OCI-LY7 (cell line): Measurements from ENCODE around the gene ARTN. TPM values are rescaled to one million over a fixed set of nuclear protein-coding genes. Genes with fewer than 3 reads are reported as not detected.

Source experiments
- BruUV-seq: library from RNA; stranded (reverse); fragments of 400-500 nt; replicated peaks from 2 replicates; lab custom pipeline; 2021; lab: Mats Ljungman, UMichigan
- CTCF ChIA-PET: fragments of 300-600 bp; sonication (Branson Sonifier 250); formaldehyde crosslinking; loops from one replicate; lab custom pipeline; 2022; ENCODE audit warnings: antibody characterized with exemption; ENCODE audit not compliant: unreplicated experiment; lab: Charles Lee
- POLR2A ChIA-PET: fragments of 300-600 bp; sonication (Branson Sonifier 250); formaldehyde crosslinking; loops from one replicate; lab custom pipeline; 2022; ENCODE audit warnings: antibody characterized with exemption; lab: Charles Lee
- DNase-seq: peaks from one replicate; pipeline ENCODE4 v3.0.0-alpha.2; 2015; ENCODE audit warnings: low spot score
- H2AFZ ChIP-seq: fragments of 200-600 bp; sonication (generic), shearing (Covaris generic); 2 replicates; pipeline ENCODE4 v1.6.1; 2014; ENCODE audit warnings: mild to moderate bottlenecking, antibody characterized with exemption, low read length, moderate library complexity
- H3K27ac ChIP-seq: fragments of 200-600 bp; sonication (generic); 2 replicates; pipeline ENCODE4 v1.5.1; 2014; ENCODE audit warnings: mixed run types, low read depth, mild to moderate bottlenecking, moderate library complexity, low read length, inconsistent platforms; ENCODE audit not compliant: poor library complexity, severe bottlenecking
- H3K36me3 ChIP-seq: fragments of 200-600 bp; sonication (generic); 2 replicates; pipeline ENCODE4 v1.6.1; 2014; ENCODE audit warnings: mild to moderate bottlenecking, antibody characterized with exemption, low read length, moderate library complexity, mixed read lengths; ENCODE audit not compliant: insufficient read depth
- H3K4me1 ChIP-seq: fragments of 200-600 bp; sonication (generic); 2 replicates; pipeline ENCODE4 v1.5.1; 2014; ENCODE audit warnings: mild to moderate bottlenecking, low read length; ENCODE audit not compliant: insufficient read depth, poor library complexity, severe bottlenecking
- H3K4me2 ChIP-seq: fragments of 200-600 bp; sonication (generic); 2 replicates; pipeline ENCODE4 v1.6.1; 2014; ENCODE audit warnings: mild to moderate bottlenecking, low read length
- H3K4me3 ChIP-seq: fragments of 200-600 bp; sonication (generic); 2 replicates; pipeline ENCODE4 v1.5.1; 2014; ENCODE audit warnings: mild to moderate bottlenecking, low read depth, low read length; ENCODE audit not compliant: poor library complexity, severe bottlenecking
- H3K79me2 ChIP-seq: fragments of 200-600 bp; sonication (generic); 2 replicates; pipeline ENCODE4 v1.6.1; 2016; ENCODE audit warnings: low read depth, mild to moderate bottlenecking, low read length, moderate library complexity, mixed read lengths; ENCODE audit not compliant: insufficient read depth
- H3K9me2 ChIP-seq: fragments of 200-600 bp; sonication (generic); 2 replicates; pipeline ENCODE4 v1.6.1; 2016; ENCODE audit warnings: mild to moderate bottlenecking, low read length, mixed read lengths; ENCODE audit not compliant: insufficient read depth
- H3K9me3 ChIP-seq: fragments of 200-600 bp; sonication (generic); 2 replicates; pipeline ENCODE4 v1.6.1; 2014; ENCODE audit warnings: mild to moderate bottlenecking, mixed run types, low read length, mixed read lengths
- H4K20me1 ChIP-seq: fragments of 200-600 bp; sonication (generic); 2 replicates; pipeline ENCODE4 v1.6.1; 2014; ENCODE audit warnings: mild to moderate bottlenecking, antibody characterized with exemption, low read length, moderate library complexity, mixed read lengths; ENCODE audit not compliant: insufficient read depth
- CTCF ChIP-seq: fragments of 200-600 bp; sonication (generic); conservative IDR thresholded peaks from 2 replicates; pipeline ENCODE4 v1.5.1; 2014; ENCODE audit warnings: mild to moderate bottlenecking, antibody characterized with exemption, low read length, moderate library complexity, mixed read lengths
- EZH2phosphoT487 ChIP-seq: fragments of 200-600 bp; sonication (generic); IDR thresholded peaks from 2 replicates; pipeline ENCODE4 v1.6.1; 2018; ENCODE audit warnings: low read depth, borderline replicate concordance, mild to moderate bottlenecking, mixed run types, antibody characterized with exemption, low read length, moderate library complexity, mixed read lengths
- intact Hi-C: fragments of 100-400 bp; cut with micrococcal nuclease; formaldehyde crosslinking; loops from one replicate; pipeline ENCODE4 v1.10.0; 2022; ENCODE audit not compliant: unreplicated experiment
- total RNA-seq, 2 experiments: library from RNA; depleted of rRNA in 1 of 2; stranded (reverse); fragments of >200 nt in 1 of 2; shearing (Covaris generic) in 1 of 2; gene quantifications; 2 replicates each; pipeline ENCODE4 v1.2.3, GENCODE V29; 2014 to 2022

The ARTN gene
- total RNA-seq, 2 experiments from 2014 or later: 0.44 to 1.2 TPM

- DNase-seq: no peak
- no peak overlapping the region for H3K4me3 ChIP-seq
- no peaks in the 10 kb centered on the region for H3K9me2 ChIP-seq
- intact Hi-C loops: no loop called here
- BruUV-seq: no TSS peak
- TF ChIP-seq EZH2phosphoT487 (no peak), CTCF (no peak)
- H3K79me2 ChIP-seq: no peaks in the 10 kb centered on the region
- 0 out of 2 replicates have a peak, but pooled peaks cover 4% of the 10 kb centered on the region for H4K20me1 ChIP-seq
- H3K9me3 ChIP-seq: no peaks in the 10 kb centered on the region
- H3K4me2 ChIP-seq: no peak overlapping the region
- CTCF ChIA-PET: no interaction called here
- H3K36me3 ChIP-seq: peaks cover 27% of the 10 kb centered on the region
- H3K4me1 ChIP-seq: peaks cover 3% of the 10 kb centered on the region
- POLR2A ChIA-PET: no interaction called here
- no peak overlapping the region for H3K27ac ChIP-seq
- no peak overlapping the region for H2AFZ ChIP-seq
Measured at GRCh38 chr1:43981135-43981491, 47.5 kb downstream of the ARTN start.

- intact Hi-C loops: no loop called here
- H3K4me3 ChIP-seq: no peak overlapping the region
- DNase-seq: no peak
- H3K4me1 ChIP-seq: no peaks in the 10 kb centered on the region
- no peak for TF ChIP-seq EZH2phosphoT487
- no peak for TF ChIP-seq CTCF
- no peaks in the 10 kb centered on the region for H3K9me2 ChIP-seq
- H3K4me2 ChIP-seq: no peak overlapping the region
- no peaks in the 10 kb centered on the region for H3K9me3 ChIP-seq
- no peak overlapping the region for H2AFZ ChIP-seq
- ChIA-PET CTCF (no interaction called here), POLR2A (no interaction called here)
- BruUV-seq: no TSS peak
- no peaks in the 10 kb centered on the region for H3K79me2 ChIP-seq
- no peak overlapping the region for H3K27ac ChIP-seq
- H3K36me3 ChIP-seq: peaks cover 22% of the 10 kb centered on the region
- no peaks in the 10 kb centered on the region for H4K20me1 ChIP-seq
Measured at GRCh38 chr1:43981636-43982035, 48.0 kb downstream of the ARTN start.

GRCh38 chr1:43982241-43982640 lies 48.6 kb downstream of the ARTN start:
- Histone ChIP-seq H3K9me3 (no peaks in the 10 kb centered on the region), H3K4me2 (no peak overlapping the region), H2AFZ (no peak overlapping the region), H3K79me2 (no peaks in the 10 kb centered on the region), H4K20me1 (no peaks in the 10 kb centered on the region), H3K36me3 (peaks cover 16% of the 10 kb centered on the region), H3K27ac (no peak overlapping the region), H3K9me2 (no peaks in the 10 kb centered on the region), H3K4me3 (no peak overlapping the region), H3K4me1 (no peaks in the 10 kb centered on the region)
- no peak for DNase-seq
- intact Hi-C loops: no loop called here
- no TSS peak for BruUV-seq
- no peak for TF ChIP-seq EZH2phosphoT487
- no peak for TF ChIP-seq CTCF
- ChIA-PET POLR2A (no interaction called here), CTCF (no interaction called here)
